HG03039 (cell line): ENCODE results near the gene OR52N2.

Experiments used
- ATAC-seq: cut with Tn5 transposase; IDR thresholded peaks from one replicate; pipeline ENCODE4 v1.9.1; 2021; ENCODE audit warnings: mild to moderate bottlenecking, moderate library complexity; ENCODE audit not compliant: unreplicated experiment

OR52N2 gene

GRCh38 chr11:5808500-5809121 is at the start of gene OR52N2:
OR52N2 (plus strand) TSS chr11:5808924; CDS start chr11:5820336, 11,412 bp downstream.
- ATAC-seq, result peak; percentile 93

- ATAC-seq, result no peak
Observed at GRCh38 chr11:5767056-5767455, 41.7 kb upstream of the OR52N2 start.

- ATAC-seq, result no peak
Observed at GRCh38 chr11:5783255-5783654, 25.5 kb upstream of the OR52N2 start, which contains the start of gene OR52N5. OR52N5 (minus strand) TSS chr11:5783355; CDS start chr11:5778634, 4,721 bp downstream.

- no peak for ATAC-seq
Observed at GRCh38 chr11:5791165-5791564, 17.6 kb upstream of the OR52N2 start, which contains the start of gene OR52N1. OR52N1 (minus strand) TSS chr11:5791265; CDS start chr11:5788816, 2,449 bp downstream.

GRCh38 chr11:5796541-5796940 is 12.2 kb upstream of the OR52N2 start:
- no peak for ATAC-seq

- no peak for ATAC-seq
Observed at GRCh38 chr11:5803982-5804381, 4.7 kb upstream of the OR52N2 start.

GRCh38 chr11:5807580-5807979 is 1.1 kb upstream of the OR52N2 start:
- ATAC-seq, result no peak

- no peak for ATAC-seq
Observed at GRCh38 chr11:5809122-5809519, 397 bp downstream of the OR52N2 start.

- no peak for ATAC-seq
Observed at GRCh38 chr11:5809905-5810795, 1.4 kb downstream of the OR52N2 start.

GRCh38 chr11:5815534-5815933 is 6.8 kb downstream of the OR52N2 start:
- no peak for ATAC-seq

- no peak for ATAC-seq
Observed at GRCh38 chr11:5818245-5818886, 9.6 kb downstream of the OR52N2 start.

- ATAC-seq, result no peak
Observed at GRCh38 chr11:5831196-5831829, 22.6 kb downstream of the OR52N2 start.

- ATAC-seq, result no peak
Observed at GRCh38 chr11:5833446-5833845, 24.7 kb downstream of the OR52N2 start.

GRCh38 chr11:5837695-5838094 is 29.0 kb downstream of the OR52N2 start:
- no peak for ATAC-seq

GRCh38 chr11:5841797-5842196 is 33.1 kb downstream of the OR52N2 start, which contains the start of gene OR52E6:
OR52E6 (minus strand) TSS chr11:5841897; CDS start chr11:5841897, 0 bp downstream.
- ATAC-seq, result no peak

- ATAC-seq, result no peak
Observed at GRCh38 chr11:5846701-5847100, 38.0 kb downstream of the OR52N2 start.

- ATAC-seq, result no peak
Observed at GRCh38 chr11:5847711-5848110, 39.0 kb downstream of the OR52N2 start.

- ATAC-seq, result no peak
Observed at GRCh38 chr11:5851002-5851401, 42.3 kb downstream of the OR52N2 start.

- no peak for ATAC-seq
Observed at GRCh38 chr11:5857590-5857989, 48.9 kb downstream of the OR52N2 start, which contains the start of gene OR52E8. OR52E8 (minus strand) TSS chr11:5857690; CDS start chr11:5857690, 0 bp downstream.

- no peak for ATAC-seq
Observed at GRCh38 chr11:5865826-5866225, 57.1 kb downstream of the OR52N2 start.
